GM18499 (cell line): ENCODE measurements around the gene CLEC18C.
"Not testable (repeated sequence)": the region's sequence is repeated elsewhere in the genome, so short reads cannot be mapped to it uniquely, and the experiment has no call there.

Experiments used
- ATAC-seq: cut with Tn5 transposase; IDR thresholded peaks from one replicate; pipeline ENCODE4 v1.9.1; 2021; ENCODE audit warnings: moderate number of reproducible peaks; ENCODE audit not compliant: insufficient read depth, unreplicated experiment

The CLEC18C gene

DNA sequence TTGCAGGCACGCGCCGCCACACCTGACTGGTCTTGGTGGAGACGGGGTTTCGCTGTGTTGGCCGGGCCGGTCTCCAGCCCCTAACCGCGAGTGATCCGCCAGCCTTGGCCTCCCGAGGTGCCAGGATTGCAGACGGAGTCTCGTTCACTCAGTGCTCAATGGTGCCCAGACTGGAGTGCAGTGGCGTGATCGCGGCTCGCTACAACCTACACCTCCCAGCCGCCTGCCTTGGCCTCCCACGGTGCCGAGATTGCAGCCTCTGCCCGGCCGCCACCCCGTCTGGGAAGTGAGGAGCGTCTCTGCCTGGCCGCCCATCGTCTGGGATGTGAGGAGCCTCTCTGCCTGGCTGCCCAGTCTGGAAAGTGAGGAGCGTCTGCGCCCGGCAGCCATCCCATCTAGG lies 30.4 kb downstream of the CLEC18C start:
- not testable (repeated sequence) for ATAC-seq

DNA sequence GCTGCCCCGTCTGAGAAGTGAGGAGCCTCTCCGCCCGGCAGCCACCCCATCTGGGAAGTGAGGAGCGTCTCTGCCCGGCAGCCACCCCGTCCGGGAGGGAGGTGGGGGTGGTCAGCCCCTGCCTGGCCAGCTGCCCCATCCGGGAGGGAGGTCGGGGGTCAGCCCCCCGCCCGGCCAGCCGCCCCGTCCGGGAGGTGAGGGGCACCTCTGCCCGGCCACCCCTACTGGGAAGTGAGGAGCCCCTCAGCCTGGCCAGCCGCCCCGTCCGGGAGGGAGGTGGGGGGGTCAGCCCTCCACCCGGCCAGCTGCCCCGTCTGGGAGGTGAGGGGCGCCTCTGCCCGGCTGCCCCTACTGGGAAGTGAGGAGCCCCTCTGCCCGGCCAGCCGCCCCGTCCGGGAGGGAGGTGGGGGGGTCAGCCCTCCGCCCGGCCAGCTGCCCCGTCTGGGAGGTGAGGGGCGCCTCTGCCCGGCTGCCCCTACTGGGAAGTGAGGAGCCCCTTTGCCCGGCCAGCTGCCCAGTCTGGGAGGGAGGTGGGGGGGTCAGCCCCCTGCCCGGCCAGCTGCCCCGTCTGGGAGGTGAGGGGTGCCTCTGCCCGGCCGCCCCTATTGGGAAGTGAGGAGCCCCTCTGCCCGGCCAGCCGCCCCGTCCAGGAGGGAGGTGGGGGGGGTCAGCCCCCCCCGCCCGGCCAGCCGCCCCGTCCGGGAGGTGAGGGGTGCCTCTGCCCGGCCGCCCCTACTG lies 31.2 kb downstream of the CLEC18C start:
- ATAC-seq, result not testable (repeated sequence)

DNA sequence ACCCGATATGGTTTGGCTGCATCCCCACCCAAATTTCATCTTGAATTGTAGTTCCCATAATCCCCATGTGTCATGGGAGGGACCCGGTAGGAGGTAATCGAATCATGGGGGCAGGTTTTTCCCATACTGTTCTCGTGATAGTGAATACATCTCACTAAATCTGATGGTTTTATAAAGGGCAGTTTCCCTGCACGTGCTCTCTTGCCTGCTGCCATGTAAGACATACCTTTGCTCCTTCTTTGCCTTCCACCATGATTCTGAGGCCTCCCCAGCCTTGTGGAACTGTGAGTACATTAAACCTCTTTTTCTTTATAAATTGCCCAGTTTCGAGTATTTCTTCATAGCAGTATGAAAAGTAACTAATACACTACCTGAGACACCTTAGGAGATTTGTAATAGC lies 32.8 kb downstream of the CLEC18C start:
- ATAC-seq, result not testable (repeated sequence)

DNA sequence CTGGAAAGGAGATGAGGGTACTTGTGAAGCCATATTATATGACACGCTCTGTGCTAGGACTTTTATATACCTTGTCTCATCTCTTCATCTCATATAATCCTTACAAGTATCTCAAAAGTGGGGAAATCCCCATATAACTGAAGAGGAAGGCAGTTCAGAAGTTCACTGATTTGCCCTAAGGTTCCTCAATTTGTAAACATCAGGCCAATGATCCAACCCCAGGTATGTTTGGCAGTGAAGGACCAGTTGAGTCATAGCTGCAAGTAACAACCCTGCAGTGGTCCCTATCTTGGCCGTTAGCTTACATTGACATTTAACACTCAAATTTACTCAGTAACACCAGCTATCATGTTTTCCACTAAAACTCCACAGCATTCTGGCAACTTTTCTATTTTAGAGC lies 45.0 kb downstream of the CLEC18C start:
- ATAC-seq, result not testable (repeated sequence)

DNA sequence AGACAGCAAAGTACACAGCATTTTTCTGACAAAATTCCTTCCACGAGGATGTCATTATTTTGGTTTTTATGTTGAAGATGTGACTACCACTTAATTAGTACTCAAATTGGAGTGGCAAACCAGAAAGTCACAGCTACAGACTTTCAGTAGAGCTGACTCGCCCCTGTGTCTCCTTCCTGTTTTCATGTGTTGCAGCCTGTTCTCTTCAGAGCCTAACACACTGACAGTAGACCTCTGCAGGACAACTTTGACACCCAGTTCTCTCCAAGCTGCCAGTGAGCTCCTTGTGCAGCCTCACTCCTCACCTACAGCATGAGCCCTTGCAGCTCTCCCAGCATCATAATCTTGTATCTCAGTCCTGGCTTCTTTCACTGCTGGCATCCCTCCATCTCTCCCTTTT lies 49.0 kb downstream of the CLEC18C start:
- ATAC-seq, result not testable (repeated sequence)

DNA sequence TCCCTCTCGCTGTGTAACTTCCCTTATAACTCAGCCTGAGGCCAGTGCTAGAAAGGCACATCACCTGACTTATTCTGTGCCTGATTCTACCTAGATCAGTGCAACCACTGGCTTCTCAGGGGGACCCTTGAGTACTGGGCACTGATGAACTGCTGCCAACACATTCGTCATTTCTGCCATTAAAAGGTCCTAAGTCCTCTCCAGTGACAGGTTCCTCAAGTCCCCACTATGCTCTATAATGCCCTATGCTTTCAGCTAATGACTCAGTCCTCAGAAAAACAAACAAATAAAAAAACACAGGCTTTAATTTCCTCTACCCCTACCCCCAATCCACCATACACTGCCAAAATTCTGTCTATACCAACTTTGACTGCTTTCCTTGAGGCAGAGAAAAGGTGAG lies 49.6 kb downstream of the CLEC18C start:
- ATAC-seq, result not testable (repeated sequence)

DNA sequence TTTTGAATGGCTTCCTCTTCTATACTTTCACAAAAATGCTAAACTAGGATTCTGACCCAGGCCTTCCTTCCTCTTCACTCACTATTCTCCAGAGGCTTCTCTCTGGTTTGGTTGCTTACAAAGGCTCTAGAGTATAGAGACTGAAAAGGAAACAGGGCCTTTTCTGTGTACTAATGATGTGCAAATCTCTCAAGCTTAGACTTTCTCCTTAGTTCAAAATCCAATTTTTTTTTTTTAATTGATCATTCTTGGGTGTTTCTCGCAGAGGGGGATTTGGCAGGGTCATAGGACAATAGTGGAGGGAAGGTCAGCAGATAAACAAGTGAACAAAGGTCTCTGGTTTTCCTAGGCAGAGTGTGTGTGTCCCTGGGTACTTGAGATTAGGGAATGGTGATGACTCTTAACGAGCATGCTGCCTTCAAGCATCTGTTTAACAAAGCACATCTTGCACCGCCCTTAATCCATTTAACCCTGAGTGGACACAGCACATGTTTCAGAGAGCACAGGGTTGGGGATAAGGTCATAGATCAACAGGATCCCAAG lies 50.5 kb downstream of the CLEC18C start:
- not testable (repeated sequence) for ATAC-seq

DNA sequence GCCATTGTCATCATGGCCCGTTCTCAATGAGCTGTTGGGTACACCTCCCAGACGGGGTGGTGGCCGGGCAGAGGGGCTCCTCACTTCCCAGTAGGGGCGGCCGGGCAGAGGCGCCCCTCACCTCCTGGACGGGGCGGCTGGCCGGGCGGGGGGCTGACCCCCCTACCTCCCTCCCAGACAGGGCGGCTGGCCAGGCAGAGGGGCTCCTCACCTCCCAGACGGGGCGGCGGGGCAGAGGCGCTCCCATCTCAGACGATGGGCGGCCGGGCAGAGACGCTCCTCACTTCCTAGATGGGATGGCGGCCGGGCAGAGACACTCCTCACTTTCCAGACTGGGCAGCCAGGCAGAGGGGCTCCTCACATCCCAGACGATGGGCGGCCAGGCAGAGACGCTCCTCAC lies 51.1 kb downstream of the CLEC18C start:
- ATAC-seq, result not testable (repeated sequence)

DNA sequence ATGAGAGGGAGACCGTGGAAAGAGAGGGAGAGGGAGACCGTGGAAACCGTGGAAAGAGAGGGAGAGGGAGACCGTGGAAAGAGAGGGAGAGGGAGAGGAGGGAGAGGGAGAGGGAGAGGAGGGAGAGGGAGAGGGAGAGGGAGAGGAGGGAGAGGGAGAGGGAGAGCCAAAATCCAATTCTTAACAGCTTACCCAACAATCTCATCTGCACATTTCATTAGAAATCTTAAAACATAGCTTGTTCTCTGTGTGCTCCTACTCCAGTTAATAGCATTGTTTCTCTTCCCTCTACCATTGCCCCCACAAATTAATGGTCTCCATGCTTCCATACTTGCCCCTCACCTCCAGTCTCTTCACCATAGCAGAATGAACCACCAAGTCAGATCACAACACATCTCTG lies 51.8 kb downstream of the CLEC18C start:
- not testable (repeated sequence) for ATAC-seq

DNA sequence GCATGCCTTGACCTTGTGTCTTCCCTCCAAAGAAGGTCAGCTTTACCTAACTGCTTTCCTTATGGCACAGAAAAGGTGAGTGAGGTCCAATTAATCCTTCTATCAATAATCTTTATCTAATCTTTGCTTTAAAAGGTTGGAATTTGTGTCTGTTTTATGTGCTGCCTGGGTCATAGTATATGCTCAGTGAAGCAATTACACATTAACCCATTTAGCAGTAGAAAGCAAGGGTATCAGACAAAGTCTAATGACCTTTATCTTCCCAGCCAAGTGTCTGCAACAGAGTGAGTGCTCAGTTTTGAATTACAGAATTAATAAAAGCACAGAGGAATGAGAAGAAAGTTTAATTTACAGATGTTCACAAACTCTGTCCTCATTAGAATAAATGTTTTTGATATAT lies 52.4 kb downstream of the CLEC18C start:
- ATAC-seq, result not testable (repeated sequence)

DNA sequence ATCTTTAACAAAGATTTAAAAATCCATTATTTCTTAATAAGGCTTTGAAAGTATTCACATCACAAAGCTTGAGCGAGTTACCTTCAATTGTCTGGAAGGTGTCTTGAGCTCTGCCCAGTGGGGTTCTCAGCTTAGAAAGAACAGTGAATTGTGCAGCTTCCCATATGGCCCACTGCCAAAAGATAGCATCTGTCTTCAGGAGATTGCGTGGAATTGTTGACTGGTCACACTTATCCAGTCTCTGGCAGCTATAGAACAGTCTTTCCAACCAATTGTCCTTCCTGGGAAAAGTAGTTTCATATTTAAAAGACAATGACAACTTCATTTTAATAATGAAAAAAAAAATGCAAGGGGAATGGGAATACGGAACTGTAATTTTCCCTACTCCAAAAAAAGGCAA lies 58.2 kb downstream of the CLEC18C start:
- ATAC-seq, result not testable (repeated sequence)
